HepG2 (cell line): ENCODE data around the gene ANKRD65. TPM values are rescaled to one million over a fixed set of nuclear protein-coding genes. Genes with fewer than 3 reads are reported as not detected.

Experiments used
- ATF7-NPFF ChIP-seq: sonication (generic); formaldehyde crosslinking; IDR thresholded peaks from 2 replicates; pipeline ENCODE4 v1.8.1; 2023; ENCODE audit warnings: mild to moderate bottlenecking, low read depth, missing genetic modification reagents, moderate library complexity
- EEA1 ChIP-seq: sonication (generic); formaldehyde crosslinking; IDR thresholded peaks from 2 replicates; pipeline ENCODE4 v1.5.1; 2020; ENCODE audit warnings: mild to moderate bottlenecking, missing genetic modification reagents, borderline replicate concordance
- HES4 ChIP-seq: sonication (generic); formaldehyde crosslinking; IDR thresholded peaks from 2 replicates; pipeline ENCODE4 v1.9.0; 2021; ENCODE audit warnings: mild to moderate bottlenecking, missing genetic modification reagents, borderline replicate concordance
- PLRG1 ChIP-seq: fragments of 450-650 bp; conservative IDR thresholded peaks from 2 replicates; pipeline ENCODE4 v1.6.1; 2016
- RARA ChIP-seq: IDR thresholded peaks from 2 replicates; pipeline ENCODE4 v1.6.1; 2016; ENCODE audit warnings: missing genetic modification reagents, missing compliant biosample characterization
- RFXANK ChIP-seq: IDR thresholded peaks from 2 replicates; pipeline ENCODE4 v1.6.1; 2016
- SCMH1 ChIP-seq: sonication (generic); formaldehyde crosslinking; IDR thresholded peaks from 2 replicates; pipeline ENCODE4 v1.9.0; 2021; ENCODE audit warnings: missing genetic modification reagents, mild to moderate bottlenecking, borderline replicate concordance
- SMAD1 ChIP-seq: sonication (generic); formaldehyde crosslinking; IDR thresholded peaks from 2 replicates; pipeline ENCODE4 v1.4.0; 2020; ENCODE audit warnings: missing genetic modification reagents, low read depth, mild to moderate bottlenecking, borderline replicate concordance
- TCF7 ChIP-seq: sonication (generic); IDR thresholded peaks from 2 replicates; pipeline ENCODE4 v1.6.1; 2016; ENCODE audit warnings: antibody characterized with exemption, low read depth
- THYN1 ChIP-seq: sonication (generic); formaldehyde crosslinking; IDR thresholded peaks from 2 replicates; pipeline ENCODE4 v1.8.1; 2023; ENCODE audit warnings: low read depth, mild to moderate bottlenecking, moderate library complexity, missing genetic modification reagents, borderline replicate concordance
- TP53 ChIP-seq: sonication (generic); formaldehyde crosslinking; conservative IDR thresholded peaks from 2 replicates; pipeline ENCODE4 v1.4.0; 2020; ENCODE audit warnings: missing genetic modification reagents
- ZBTB14 ChIP-seq: sonication (generic); formaldehyde crosslinking; IDR thresholded peaks from 2 replicates; pipeline ENCODE4 v1.4.0; 2020; ENCODE audit warnings: missing genetic modification reagents
- ZC3H13 ChIP-seq: sonication (generic); formaldehyde crosslinking; IDR thresholded peaks from 2 replicates; pipeline ENCODE4 v1.8.1; 2023; ENCODE audit warnings: mild to moderate bottlenecking, missing genetic modification reagents, moderate library complexity
- ZHX1 ChIP-seq: sonication (generic); formaldehyde crosslinking; IDR thresholded peaks from 2 replicates; pipeline ENCODE4 v1.8.1; 2022; ENCODE audit warnings: low read depth, mild to moderate bottlenecking, missing genetic modification reagents
- ZNF235 ChIP-seq: sonication (generic); formaldehyde crosslinking; IDR thresholded peaks from 2 replicates; pipeline ENCODE4 v1.8.1; 2023; ENCODE audit warnings: mild to moderate bottlenecking, missing genetic modification reagents, borderline replicate concordance
- ZNF329 ChIP-seq: sonication (generic); formaldehyde crosslinking; IDR thresholded peaks from 2 replicates; pipeline ENCODE4 v1.9.0; 2021; ENCODE audit warnings: low read depth, mild to moderate bottlenecking, missing genetic modification reagents
- ZNF598 ChIP-seq: sonication (generic); formaldehyde crosslinking; IDR thresholded peaks from 2 replicates; pipeline ENCODE4 v1.5.1; 2020; ENCODE audit warnings: mild to moderate bottlenecking, missing genetic modification reagents, borderline replicate concordance
- ZNF784 ChIP-seq: sonication (generic); formaldehyde crosslinking; IDR thresholded peaks from 2 replicates; pipeline ENCODE4 v1.5.1; 2020; ENCODE audit warnings: missing genetic modification reagents, mild to moderate bottlenecking, borderline replicate concordance
- polyA plus RNA-seq, 8 experiments: library from polyadenylated mRNA; depleted of rRNA in 3 of 8; stranded (reverse) in 7 of 8; unstranded in 1 of 8; fragments of >200 nt; fragmentation: Illumina TruSeq in 4 of 8; extraction: Trizol in 4 of 8; gene quantifications; 2 replicates each; pipeline versions ENCODE4 v1.2.1 to v1.2.3, GENCODE V29; 2011 to 2016; ENCODE audit warnings: low read depth in 4 of 8, missing spikeins in 1 of 8, mixed read lengths in 1 of 8; ENCODE audit not compliant: insufficient read depth in 1 of 8
- total RNA-seq, 5 experiments: library from RNA; depleted of rRNA; stranded (reverse); fragments of >200 nt; fragmentation: Illumina TruSeq; extraction: Trizol; gene quantifications; 2 replicates each; pipeline ENCODE4 v1.2.3, GENCODE V29; 2016; ENCODE audit warnings: low read depth in 1 of 5
- TF ChIP-seq, protein P1 (sequence below): sonication (generic); formaldehyde crosslinking; IDR thresholded peaks from 2 replicates; pipeline ENCODE4 v1.5.1; 2020; ENCODE audit warnings: missing genetic modification reagents, mild to moderate bottlenecking, borderline replicate concordance
- TF ChIP-seq, protein P2 (sequence below): sonication (generic); formaldehyde crosslinking; IDR thresholded peaks from 2 replicates; pipeline ENCODE4 v1.5.0; 2020; ENCODE audit warnings: missing genetic modification reagents

Gene ANKRD65
- total and polyA plus RNA-seq, 2 of the 13 experiments (the other 11 are each of a cell fraction or from before 2014, with no cell fraction given): 12.1 to 30.1 TPM

DNA sequence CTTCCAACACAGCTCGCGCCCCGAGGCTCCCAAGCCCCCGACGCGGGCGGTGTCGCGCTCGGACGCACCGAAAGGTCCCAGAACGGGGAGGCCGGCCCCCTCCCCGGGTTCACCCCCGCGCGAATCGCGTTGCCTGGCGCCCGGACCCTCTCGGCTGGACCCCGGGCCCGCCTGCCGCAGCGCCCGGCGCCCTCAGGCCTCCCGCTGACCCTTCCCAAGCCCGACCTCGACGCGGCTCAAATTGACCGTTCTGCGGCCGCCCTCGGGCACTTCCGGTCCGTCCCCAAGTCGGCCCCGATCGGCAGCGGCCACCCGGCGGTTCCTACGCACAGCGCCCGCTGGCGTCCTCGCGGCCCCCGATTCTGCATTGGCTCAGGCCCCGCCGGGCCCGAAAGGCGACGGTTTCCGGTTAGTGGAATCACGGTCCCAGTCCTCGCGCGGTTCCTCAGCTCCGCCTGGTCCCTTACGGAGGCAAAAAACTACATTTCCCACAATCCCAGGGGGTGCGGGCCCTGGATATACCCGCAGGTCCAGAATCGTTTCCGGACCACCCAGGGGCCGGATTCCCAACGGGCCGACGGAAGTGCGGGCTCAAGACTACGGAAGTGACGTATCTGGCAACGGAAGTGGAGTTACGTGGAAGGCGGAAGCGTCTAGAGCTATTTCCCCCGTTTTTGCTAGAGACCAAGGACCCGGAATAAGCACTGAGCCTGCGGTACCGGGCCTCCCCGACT, 46.0 kb downstream of the ANKRD65 start, which contains the start of gene AURKAIP1 (continued):
- TF ChIP-seq, protein P1, sequence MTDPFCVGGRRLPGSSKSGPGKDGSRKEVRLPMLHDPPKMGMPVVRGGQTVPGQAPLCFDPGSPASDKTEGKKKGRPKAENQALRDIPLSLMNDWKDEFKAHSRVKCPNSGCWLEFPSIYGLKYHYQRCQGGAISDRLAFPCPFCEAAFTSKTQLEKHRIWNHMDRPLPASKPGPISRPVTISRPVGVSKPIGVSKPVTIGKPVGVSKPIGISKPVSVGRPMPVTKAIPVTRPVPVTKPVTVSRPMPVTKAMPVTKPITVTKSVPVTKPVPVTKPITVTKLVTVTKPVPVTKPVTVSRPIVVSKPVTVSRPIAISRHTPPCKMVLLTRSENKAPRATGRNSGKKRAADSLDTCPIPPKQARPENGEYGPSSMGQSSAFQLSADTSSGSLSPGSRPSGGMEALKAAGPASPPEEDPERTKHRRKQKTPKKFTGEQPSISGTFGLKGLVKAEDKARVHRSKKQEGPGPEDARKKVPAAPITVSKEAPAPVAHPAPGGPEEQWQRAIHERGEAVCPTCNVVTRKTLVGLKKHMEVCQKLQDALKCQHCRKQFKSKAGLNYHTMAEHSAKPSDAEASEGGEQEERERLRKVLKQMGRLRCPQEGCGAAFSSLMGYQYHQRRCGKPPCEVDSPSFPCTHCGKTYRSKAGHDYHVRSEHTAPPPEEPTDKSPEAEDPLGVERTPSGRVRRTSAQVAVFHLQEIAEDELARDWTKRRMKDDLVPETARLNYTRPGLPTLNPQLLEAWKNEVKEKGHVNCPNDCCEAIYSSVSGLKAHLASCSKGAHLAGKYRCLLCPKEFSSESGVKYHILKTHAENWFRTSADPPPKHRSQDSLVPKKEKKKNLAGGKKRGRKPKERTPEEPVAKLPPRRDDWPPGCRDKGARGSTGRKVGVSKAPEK (CRISPR knock-in tag): no peak
- TF ChIP-seq ATF7-NPFF (CRISPR knock-in tag): peak; percentile 88
- no peak for TF ChIP-seq ZNF329 (CRISPR knock-in tag)
- peak; percentile 96; the same call in 1 of the 2 replicates for TF ChIP-seq TP53 (CRISPR knock-in tag)
- TF ChIP-seq PLRG1: no peak
- TF ChIP-seq THYN1 (CRISPR knock-in tag): 0 out of 2 replicates have a peak, but pooled peaks have one; percentile 6
- TF ChIP-seq, protein P2, sequence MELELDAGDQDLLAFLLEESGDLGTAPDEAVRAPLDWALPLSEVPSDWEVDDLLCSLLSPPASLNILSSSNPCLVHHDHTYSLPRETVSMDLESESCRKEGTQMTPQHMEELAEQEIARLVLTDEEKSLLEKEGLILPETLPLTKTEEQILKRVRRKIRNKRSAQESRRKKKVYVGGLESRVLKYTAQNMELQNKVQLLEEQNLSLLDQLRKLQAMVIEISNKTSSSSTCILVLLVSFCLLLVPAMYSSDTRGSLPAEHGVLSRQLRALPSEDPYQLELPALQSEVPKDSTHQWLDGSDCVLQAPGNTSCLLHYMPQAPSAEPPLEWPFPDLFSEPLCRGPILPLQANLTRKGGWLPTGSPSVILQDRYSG (CRISPR knock-in tag): no peak
- TF ChIP-seq ZNF598 (CRISPR knock-in tag): peak; percentile 93
- peak; percentile 91; the same call in 1 of the 2 replicates for TF ChIP-seq ZC3H13 (CRISPR knock-in tag)
- peak; percentile 82; the same call in 1 of the 2 replicates for TF ChIP-seq HES4 (CRISPR knock-in tag)
- TF ChIP-seq TCF7: no peak
- peak; percentile 82 for TF ChIP-seq ZHX1
- peak; percentile 60; the same call in 1 of the 2 replicates for TF ChIP-seq ZNF235 (CRISPR knock-in tag)
- TF ChIP-seq RARA (CRISPR knock-in tag): peak; percentile 68
- TF ChIP-seq SMAD1 (CRISPR knock-in tag): peak; percentile 91; the same call in 1 of the 2 replicates
- no peak; the same call in 1 of the 2 replicates for TF ChIP-seq EEA1 (CRISPR knock-in tag)
- peak; percentile 72 for TF ChIP-seq ZBTB14 (CRISPR knock-in tag)
- TF ChIP-seq SCMH1 (CRISPR knock-in tag): no peak
- TF ChIP-seq ZNF784 (CRISPR knock-in tag): peak; percentile 74; the same call in 1 of the 2 replicates
- peak; percentile 87; the same call in 1 of the 2 replicates for TF ChIP-seq RFXANK (CRISPR knock-in tag)
